HG02981 (cell line): Measurements from ENCODE around the gene RGL3.
"Not testable (repeated sequence)": the region's sequence is repeated elsewhere in the genome, so short reads cannot be mapped to it uniquely, and the experiment has no call there.

Experiments used
- ATAC-seq: cut with Tn5 transposase; IDR thresholded peaks from one replicate; pipeline ENCODE4 v1.9.1; 2021; ENCODE audit warnings: mild to moderate bottlenecking, moderate library complexity; ENCODE audit not compliant: unreplicated experiment

RGL3 gene

DNA sequence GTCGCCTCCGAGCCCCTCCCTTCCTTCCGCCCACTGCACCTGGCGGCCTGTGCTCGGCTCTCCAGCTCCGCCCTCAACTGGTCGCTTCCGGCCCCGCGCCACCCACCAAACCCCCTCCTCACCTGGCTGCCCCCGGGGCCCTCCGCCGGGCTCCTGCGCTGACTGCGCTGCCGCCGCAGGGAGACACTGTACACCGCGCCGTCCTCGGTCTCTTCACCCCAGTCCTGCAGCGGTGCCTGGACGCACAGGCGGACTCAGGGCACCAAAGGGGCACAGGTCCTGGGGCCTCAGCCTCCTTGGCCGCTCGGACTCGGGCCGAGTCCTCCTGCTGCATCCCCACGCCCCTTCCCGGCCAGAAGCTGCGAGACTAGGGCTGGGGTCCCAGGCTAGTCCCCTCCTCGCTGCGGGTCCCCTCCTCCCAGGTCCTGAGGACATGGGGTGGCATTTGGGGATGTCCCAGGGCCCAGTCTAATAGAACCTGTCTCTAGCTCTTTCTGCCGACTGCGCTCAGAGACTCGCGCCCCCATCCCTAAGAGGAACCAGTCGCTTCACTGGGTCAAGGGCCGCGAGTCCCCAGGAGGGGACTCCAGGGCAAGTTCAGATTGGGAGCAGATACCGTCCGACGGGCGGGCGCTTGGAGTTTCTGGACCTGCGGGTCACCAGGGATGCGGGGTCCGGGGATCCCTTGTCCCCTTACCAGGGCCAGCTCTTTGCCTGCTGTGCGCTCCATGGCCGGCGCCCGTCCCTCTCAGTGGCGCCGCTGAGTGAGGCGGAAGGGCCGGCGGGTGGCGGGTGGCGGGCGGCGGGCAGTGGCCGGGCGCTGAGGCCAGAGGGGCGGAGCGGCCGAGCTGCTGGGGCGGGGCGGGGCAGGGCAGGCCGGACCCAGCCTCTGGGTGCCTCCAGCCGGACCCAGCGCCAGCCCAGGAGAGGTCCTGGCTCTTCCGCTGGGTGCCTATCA is at the start of gene RGL3:
Gene RGL3, minus strand, starts transcription at position 766 of the 958 bp plus-strand sequence. Its CDS starts 36 bp downstream, at position 730.
- no peak for ATAC-seq

GRCh38 chr19:11468266-11468845 is 49.2 kb upstream of the RGL3 start:
- ATAC-seq: not testable (repeated sequence)

- no peak for ATAC-seq
These were observed 46.5 kb upstream of the RGL3 start for GRCh38 chr19:11465600-11465999.

DNA sequence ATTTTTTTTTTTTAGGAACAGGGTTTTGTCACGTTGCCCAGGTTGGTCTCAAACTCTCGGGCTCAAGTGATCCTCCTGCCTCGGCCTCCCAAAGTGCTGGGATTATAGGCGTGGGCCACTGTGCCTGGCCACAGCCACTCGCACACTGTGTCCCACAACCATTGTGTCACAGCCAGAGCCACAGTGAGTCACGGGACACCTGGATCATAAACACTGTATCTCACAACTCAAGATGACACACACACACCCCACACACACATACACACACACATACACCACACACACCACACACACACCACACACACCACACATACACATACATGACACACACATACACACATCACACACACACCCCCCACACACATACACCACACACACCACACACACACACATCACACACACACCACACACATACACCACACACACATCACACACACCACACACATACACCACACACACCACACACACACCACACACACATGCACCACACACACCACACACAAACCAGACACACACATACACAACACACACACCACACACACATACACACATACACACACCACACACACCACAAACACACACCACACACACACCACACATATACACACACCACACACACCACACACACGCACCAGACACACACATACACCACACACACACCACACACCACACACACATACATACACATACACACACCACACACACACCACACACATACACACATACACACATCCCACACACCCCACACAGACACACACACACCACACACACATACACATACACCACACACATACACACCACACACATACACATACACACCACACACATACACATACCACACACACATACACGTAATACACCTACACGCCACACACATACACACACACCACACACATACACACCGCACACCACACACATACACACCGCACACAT is 45.5 kb upstream of the RGL3 start:
- no peak for ATAC-seq

DNA sequence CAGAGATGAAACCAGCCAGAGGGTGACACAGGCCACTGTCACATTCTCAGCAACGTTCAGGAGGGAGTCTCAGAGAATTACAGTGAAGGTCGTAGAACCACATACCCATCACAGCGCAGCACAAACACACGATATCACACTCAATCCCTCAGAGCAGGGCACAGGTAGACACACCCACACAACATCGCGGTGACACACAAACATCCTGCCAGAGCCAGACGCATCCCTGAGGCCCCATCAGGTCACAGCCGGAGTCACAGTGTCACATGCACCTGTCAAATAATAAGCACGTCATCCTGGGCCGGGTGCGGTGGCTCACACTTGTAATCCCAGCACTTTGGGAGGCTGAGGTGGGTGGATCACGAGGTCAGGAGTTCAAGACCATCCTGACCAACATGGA is 44.3 kb upstream of the RGL3 start:
- ATAC-seq: no peak

- no peak for ATAC-seq
These were observed 42.3 kb upstream of the RGL3 start for GRCh38 chr19:11461453-11461852.

- ATAC-seq: no peak
These were observed 41.1 kb upstream of the RGL3 start for GRCh38 chr19:11460207-11460606.

- not testable (repeated sequence) for ATAC-seq
These were observed 39.8 kb upstream of the RGL3 start for GRCh38 chr19:11458912-11459311.

GRCh38 chr19:11458236-11458900 is 39.3 kb upstream of the RGL3 start:
- ATAC-seq: no peak

DNA sequence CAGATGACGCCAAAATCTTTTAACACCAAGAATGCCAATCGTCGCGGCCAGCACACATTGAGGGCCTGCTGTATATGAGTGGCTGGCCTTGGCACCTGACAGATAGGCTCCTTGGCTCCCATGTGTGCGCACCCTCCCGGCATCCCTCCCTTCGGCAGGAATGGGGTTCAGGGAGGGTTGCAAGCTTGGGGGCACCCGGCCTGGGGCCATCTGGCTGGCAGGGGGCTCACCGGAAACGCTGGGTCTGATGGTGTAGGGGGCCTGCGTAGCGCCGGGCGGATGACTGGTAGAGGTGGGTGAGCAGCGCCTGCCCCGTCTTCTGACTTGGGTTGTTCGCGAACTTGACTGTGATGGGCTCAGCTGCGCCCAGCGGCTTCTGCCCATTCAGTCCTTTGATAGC is 38.7 kb upstream of the RGL3 start:
- no peak for ATAC-seq

GRCh38 chr19:11457115-11457514 is 38.0 kb upstream of the RGL3 start:
- no peak for ATAC-seq

GRCh38 chr19:11456659-11457058 is 37.5 kb upstream of the RGL3 start:
- no peak for ATAC-seq

GRCh38 chr19:11455233-11455554 is 36.1 kb upstream of the RGL3 start:
- ATAC-seq: not testable (repeated sequence)

DNA sequence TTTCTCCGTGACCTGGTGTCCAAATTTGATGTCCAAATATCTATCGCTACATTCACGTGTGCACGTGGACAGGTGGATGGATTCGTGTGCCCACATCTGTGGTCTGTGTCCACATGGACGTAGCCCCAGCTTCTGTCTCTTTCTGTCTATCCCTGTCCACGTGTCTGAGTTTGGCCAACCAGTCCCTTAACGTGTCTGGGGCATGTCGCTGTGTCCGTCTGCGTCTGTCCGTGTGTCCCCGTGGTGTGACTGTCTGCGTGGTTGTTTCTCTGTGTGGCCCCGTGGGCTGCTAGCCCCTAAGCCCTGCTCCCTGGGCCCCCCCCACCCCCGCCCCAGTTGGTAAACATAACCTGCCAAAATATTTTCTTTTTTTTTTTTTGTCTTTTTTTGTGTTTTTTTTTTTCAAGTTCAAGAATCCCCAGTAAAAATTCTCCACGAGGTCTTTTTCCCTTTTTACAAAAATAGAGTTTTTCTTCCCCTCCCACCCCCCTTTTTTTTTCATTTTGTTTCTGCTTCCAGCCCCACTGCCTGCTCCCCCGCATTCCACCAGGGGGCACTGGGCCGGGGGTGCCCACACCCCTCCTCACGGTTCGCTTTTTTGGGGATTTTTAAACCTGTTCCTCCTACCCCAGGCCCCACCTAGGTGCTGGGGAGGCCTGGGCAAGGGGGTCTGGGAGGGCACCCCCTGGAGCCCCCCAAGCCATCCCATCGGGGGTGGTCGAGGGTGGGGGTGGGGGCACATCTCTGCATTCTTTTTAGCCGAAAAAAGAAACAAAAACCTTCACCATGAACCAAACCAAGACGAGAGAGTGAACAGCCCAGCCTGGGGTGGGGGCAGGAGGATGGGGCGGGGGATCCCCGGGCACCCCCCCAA is 34.6 kb upstream of the RGL3 start:
- ATAC-seq: no peak

DNA sequence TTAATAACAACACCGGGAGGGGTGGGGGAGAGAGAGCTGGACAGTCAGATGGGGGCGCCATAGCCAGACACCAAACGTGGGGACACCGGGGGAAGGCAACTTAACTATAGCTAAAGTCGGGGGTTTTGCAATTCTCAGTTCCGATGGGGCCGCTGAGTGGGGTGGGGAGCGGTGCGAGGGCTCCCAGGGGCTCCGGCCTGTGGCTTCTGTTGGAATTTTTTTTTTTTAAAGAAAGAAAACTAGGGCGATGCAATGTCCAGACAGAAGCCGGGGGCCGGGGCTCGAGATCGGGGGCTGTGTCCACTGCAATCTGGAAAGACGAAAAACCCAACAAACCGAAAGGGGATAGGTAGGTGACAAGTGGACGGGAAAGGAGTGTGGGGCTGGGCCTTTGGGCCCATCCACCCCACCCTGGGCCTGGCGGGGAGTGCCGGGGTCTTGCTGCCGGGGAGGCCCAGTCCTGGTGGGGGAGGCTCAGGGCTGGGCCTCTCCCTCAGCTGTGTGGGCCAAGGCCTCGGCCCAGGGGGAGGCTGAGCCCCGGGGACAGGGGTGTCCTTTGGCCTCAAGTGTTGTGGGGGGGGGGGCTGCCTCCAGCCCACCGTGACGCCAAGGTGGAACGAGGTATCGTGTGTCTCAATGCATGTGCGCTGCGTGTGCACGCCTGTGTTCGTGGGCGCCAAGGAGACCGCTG is 33.7 kb upstream of the RGL3 start:
- ATAC-seq: no peak

- ATAC-seq: no peak
These were observed 32.9 kb upstream of the RGL3 start for GRCh38 chr19:11451871-11452619.

- ATAC-seq: no peak
These were observed 32.3 kb upstream of the RGL3 start for GRCh38 chr19:11451327-11451870.
